WTC11 (cell line): ENCODE measurements around the gene EEIG1. TPM values are rescaled to one million over a fixed set of nuclear protein-coding genes. Genes with fewer than 3 reads are reported as not detected.

Experiments used
- ATAC-seq: fragments of 200-7000 bp; cut with Tn5 transposase; 2 replicates; pipeline ENCODE4 v1.10.0; 2021; ENCODE audit warnings: mild to moderate bottlenecking, moderate library complexity
- CTCF ChIA-PET: fragments of 300-600 bp; sonication (Branson Sonifier 250); formaldehyde crosslinking; loops from one replicate; lab custom pipeline; 2021; ENCODE audit warnings: antibody characterized with exemption; lab: Charles Lee
- POLR2A ChIA-PET: fragments of 350-600 bp; sonication (Branson Sonifier 250); formaldehyde crosslinking; loops from one replicate; lab custom pipeline; 2021; ENCODE audit warnings: antibody characterized with exemption; lab: Charles Lee
- DNase-seq: peaks from one replicate; pipeline ENCODE4 v3.0.0; 2021; ENCODE audit warnings: low spot score
- H3K27ac Mint-ChIP-seq: 2 replicates; pipeline ENCODE4 v1.8.0; 2021; ENCODE audit warnings: mixed read lengths
- H3K27me3 Mint-ChIP-seq: 2 replicates; pipeline ENCODE4 v1.8.0; 2021; ENCODE audit warnings: low read depth, mild to moderate bottlenecking, moderate library complexity, mixed read lengths
- H3K36me3 Mint-ChIP-seq: 2 replicates; pipeline ENCODE4 v1.8.0; 2021; ENCODE audit warnings: mixed read lengths
- H3K4me1 Mint-ChIP-seq: 2 replicates; pipeline ENCODE4 v1.8.0; 2022; ENCODE audit warnings: mixed read lengths
- H3K4me3 Mint-ChIP-seq: 2 replicates; pipeline ENCODE4 v1.8.0; 2021; ENCODE audit warnings: mild to moderate bottlenecking, moderate library complexity, mixed read lengths
- H3K9me3 Mint-ChIP-seq: 2 replicates; pipeline ENCODE4 v1.8.0; 2021; ENCODE audit warnings: mixed read lengths
- ATF2 ChIP-seq: sonication (generic); formaldehyde crosslinking; IDR thresholded peaks from 2 replicates; pipeline ENCODE4 v1.8.1; 2022; ENCODE audit warnings: low read depth, missing genetic modification reagents, borderline replicate concordance
- ATF3 ChIP-seq: sonication (generic); formaldehyde crosslinking; conservative IDR thresholded peaks from 2 replicates; pipeline ENCODE4 v1.8.1; 2022; ENCODE audit warnings: mild to moderate bottlenecking, missing genetic modification reagents
- ATF6 ChIP-seq: sonication (generic); formaldehyde crosslinking; IDR thresholded peaks from 2 replicates; pipeline ENCODE4 v1.8.1; 2023; ENCODE audit warnings: mild to moderate bottlenecking, missing genetic modification reagents
- CREB1 ChIP-seq: sonication (generic); formaldehyde crosslinking; IDR thresholded peaks from 2 replicates; pipeline ENCODE4 v1.8.0; 2023; ENCODE audit warnings: mild to moderate bottlenecking, missing genetic modification reagents
- FOXP1 ChIP-seq: sonication (generic); formaldehyde crosslinking; IDR thresholded peaks from 2 replicates; pipeline ENCODE4 v1.8.0; 2022; ENCODE audit warnings: missing genetic modification reagents, mild to moderate bottlenecking, moderate library complexity, borderline replicate concordance
- KAT7 ChIP-seq: sonication (generic); formaldehyde crosslinking; IDR thresholded peaks from 2 replicates; pipeline ENCODE4 v1.8.1; 2023; ENCODE audit warnings: missing genetic modification reagents, mild to moderate bottlenecking, borderline replicate concordance
- NR2C2 ChIP-seq: sonication (generic); formaldehyde crosslinking; IDR thresholded peaks from 2 replicates; pipeline ENCODE4 v1.8.0; 2022; ENCODE audit warnings: mild to moderate bottlenecking, missing genetic modification reagents
- NR3C1 ChIP-seq: sonication (generic); formaldehyde crosslinking; conservative IDR thresholded peaks from 2 replicates; pipeline ENCODE4 v1.8.1; 2023; ENCODE audit warnings: low read depth, mild to moderate bottlenecking, missing genetic modification reagents
- SP1 ChIP-seq: sonication (generic); formaldehyde crosslinking; conservative IDR thresholded peaks from 2 replicates; pipeline ENCODE4 v1.8.1; 2022; ENCODE audit warnings: missing genetic modification reagents
- ZNF121 ChIP-seq: sonication (generic); formaldehyde crosslinking; IDR thresholded peaks from 2 replicates; pipeline ENCODE4 v1.8.0; 2023; ENCODE audit warnings: missing genetic modification reagents
- ZNF416 ChIP-seq: fragments of 250-450 bp; sonication (Bioruptor Pico); IDR thresholded peaks from 2 replicates; pipeline ENCODE4 v1.9.0; 2021; ENCODE audit warnings: mild to moderate bottlenecking, inconsistent platforms
- total RNA-seq: library from RNA; stranded (reverse); gene quantifications from 3 replicates; pipeline ENCODE4 v1.2.3, GENCODE V29; 2021
- TF ChIP-seq, protein P1 (sequence below): fragments of 250-450 bp; sonication (Bioruptor Pico); IDR thresholded peaks from 2 replicates; pipeline ENCODE4 v1.8.0; 2021; ENCODE audit warnings: mild to moderate bottlenecking
- TF ChIP-seq, protein P2 (sequence below): fragments of 250-450 bp; sonication (Bioruptor Pico); IDR thresholded peaks from 2 replicates; pipeline ENCODE4 v1.9.0; 2021; ENCODE audit warnings: moderate library complexity, mild to moderate bottlenecking, inconsistent platforms, borderline replicate concordance
- TF ChIP-seq, protein P3 (sequence below): sonication (generic); formaldehyde crosslinking; conservative IDR thresholded peaks from 2 replicates; pipeline ENCODE4 v1.8.1; 2023; ENCODE audit warnings: mild to moderate bottlenecking, low read depth, missing genetic modification reagents, moderate library complexity
- TF ChIP-seq, protein P4 (sequence below): sonication (generic); formaldehyde crosslinking; IDR thresholded peaks from 2 replicates; pipeline ENCODE4 v1.8.1; 2023; ENCODE audit warnings: mild to moderate bottlenecking, moderate library complexity, missing genetic modification reagents
- TF ChIP-seq, protein P5 (sequence below): fragments of 200-600 bp; IDR thresholded peaks from 2 replicates; pipeline ENCODE4 v1.8.0; 2022; ENCODE audit warnings: antibody characterized with exemption

Gene EEIG1
- total RNA-seq, 1 experiment from 2014 or later: 66.4 TPM

DNA sequence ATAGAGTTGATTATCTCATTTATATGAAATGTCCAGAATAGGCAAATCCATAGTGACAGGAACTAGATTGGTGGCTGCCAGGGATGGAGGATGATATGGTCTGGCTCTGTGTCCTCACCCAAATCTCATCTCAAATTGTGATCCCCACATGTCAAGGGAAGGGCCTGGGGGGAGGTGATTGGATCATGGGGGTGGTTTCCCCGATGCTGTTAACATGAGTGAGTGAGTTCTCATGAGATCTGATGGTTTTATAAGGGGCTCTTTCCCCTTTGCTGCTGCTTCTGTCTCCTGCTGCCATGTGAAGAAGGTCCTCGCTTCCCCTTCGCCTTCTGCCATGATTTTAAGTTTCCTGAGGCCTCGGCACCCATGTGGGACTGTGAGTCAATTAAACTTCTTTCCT, 21.4 kb downstream of the EEIG1 start:
- ChIA-PET CTCF (no interaction called here), POLR2A (no interaction called here)
- H3K4me1 Mint-ChIP-seq: peaks cover 50% of the 10 kb centered on the region
- no peak for DNase-seq
- no peak overlapping the region for H3K27ac Mint-ChIP-seq
- no peaks in the 10 kb centered on the region for H3K27me3 Mint-ChIP-seq
- ATAC-seq: no peak
- peaks cover 4% of the 10 kb centered on the region; the same call in 1 of the 2 replicates for H3K9me3 Mint-ChIP-seq
- no peaks in the 10 kb centered on the region for H3K36me3 Mint-ChIP-seq
- TF ChIP-seq CREB1: no peak
- TF ChIP-seq, protein P1, sequence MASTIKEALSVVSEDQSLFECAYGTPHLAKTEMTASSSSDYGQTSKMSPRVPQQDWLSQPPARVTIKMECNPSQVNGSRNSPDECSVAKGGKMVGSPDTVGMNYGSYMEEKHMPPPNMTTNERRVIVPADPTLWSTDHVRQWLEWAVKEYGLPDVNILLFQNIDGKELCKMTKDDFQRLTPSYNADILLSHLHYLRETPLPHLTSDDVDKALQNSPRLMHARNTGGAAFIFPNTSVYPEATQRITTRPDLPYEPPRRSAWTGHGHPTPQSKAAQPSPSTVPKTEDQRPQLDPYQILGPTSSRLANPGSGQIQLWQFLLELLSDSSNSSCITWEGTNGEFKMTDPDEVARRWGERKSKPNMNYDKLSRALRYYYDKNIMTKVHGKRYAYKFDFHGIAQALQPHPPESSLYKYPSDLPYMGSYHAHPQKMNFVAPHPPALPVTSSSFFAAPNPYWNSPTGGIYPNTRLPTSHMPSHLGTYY: no peak
- no peak for TF ChIP-seq NR2C2 (CRISPR knock-in tag)
- no peak for TF ChIP-seq ATF2
- TF ChIP-seq ATF6 (CRISPR knock-in tag): no peak
- TF ChIP-seq NR3C1 (CRISPR knock-in tag): no peak
- no peak for TF ChIP-seq KAT7 (CRISPR knock-in tag)
- no peak for TF ChIP-seq ZNF416 (CRISPR knock-in tag)
- TF ChIP-seq, protein P2, sequence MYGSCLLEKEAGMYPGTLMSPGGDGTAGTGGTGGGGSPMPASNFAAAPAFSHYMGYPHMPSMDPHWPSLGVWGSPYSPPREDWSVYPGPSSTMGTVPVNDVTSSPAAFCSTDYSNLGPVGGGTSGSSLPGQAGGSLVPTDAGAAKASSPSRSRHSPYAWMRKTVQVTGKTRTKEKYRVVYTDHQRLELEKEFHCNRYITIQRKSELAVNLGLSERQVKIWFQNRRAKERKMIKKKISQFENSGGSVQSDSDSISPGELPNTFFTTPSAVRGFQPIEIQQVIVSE: no peak
- TF ChIP-seq SP1: no peak
- TF ChIP-seq, protein P3, sequence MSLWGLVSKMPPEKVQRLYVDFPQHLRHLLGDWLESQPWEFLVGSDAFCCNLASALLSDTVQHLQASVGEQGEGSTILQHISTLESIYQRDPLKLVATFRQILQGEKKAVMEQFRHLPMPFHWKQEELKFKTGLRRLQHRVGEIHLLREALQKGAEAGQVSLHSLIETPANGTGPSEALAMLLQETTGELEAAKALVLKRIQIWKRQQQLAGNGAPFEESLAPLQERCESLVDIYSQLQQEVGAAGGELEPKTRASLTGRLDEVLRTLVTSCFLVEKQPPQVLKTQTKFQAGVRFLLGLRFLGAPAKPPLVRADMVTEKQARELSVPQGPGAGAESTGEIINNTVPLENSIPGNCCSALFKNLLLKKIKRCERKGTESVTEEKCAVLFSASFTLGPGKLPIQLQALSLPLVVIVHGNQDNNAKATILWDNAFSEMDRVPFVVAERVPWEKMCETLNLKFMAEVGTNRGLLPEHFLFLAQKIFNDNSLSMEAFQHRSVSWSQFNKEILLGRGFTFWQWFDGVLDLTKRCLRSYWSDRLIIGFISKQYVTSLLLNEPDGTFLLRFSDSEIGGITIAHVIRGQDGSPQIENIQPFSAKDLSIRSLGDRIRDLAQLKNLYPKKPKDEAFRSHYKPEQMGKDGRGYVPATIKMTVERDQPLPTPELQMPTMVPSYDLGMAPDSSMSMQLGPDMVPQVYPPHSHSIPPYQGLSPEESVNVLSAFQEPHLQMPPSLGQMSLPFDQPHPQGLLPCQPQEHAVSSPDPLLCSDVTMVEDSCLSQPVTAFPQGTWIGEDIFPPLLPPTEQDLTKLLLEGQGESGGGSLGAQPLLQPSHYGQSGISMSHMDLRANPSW (CRISPR knock-in tag): no peak
- TF ChIP-seq ATF3 (CRISPR knock-in tag): no peak
- no peak for TF ChIP-seq ZNF121 (CRISPR knock-in tag)
- TF ChIP-seq, protein P4, sequence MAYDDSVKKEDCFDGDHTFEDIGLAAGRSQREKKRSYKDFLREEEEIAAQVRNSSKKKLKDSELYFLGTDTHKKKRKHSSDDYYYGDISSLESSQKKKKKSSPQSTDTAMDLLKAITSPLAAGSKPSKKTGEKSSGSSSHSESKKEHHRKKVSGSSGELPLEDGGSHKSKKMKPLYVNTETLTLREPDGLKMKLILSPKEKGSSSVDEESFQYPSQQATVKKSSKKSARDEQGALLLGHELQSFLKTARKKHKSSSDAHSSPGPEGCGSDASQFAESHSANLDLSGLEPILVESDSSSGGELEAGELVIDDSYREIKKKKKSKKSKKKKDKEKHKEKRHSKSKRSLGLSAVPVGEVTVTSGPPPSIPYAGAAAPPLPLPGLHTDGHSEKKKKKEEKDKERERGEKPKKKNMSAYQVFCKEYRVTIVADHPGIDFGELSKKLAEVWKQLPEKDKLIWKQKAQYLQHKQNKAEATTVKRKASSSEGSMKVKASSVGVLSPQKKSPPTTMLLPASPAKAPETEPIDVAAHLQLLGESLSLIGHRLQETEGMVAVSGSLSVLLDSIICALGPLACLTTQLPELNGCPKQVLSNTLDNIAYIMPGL (CRISPR knock-in tag): no peak
- no peak for TF ChIP-seq FOXP1 (CRISPR knock-in tag)
- TF ChIP-seq, protein P5, sequence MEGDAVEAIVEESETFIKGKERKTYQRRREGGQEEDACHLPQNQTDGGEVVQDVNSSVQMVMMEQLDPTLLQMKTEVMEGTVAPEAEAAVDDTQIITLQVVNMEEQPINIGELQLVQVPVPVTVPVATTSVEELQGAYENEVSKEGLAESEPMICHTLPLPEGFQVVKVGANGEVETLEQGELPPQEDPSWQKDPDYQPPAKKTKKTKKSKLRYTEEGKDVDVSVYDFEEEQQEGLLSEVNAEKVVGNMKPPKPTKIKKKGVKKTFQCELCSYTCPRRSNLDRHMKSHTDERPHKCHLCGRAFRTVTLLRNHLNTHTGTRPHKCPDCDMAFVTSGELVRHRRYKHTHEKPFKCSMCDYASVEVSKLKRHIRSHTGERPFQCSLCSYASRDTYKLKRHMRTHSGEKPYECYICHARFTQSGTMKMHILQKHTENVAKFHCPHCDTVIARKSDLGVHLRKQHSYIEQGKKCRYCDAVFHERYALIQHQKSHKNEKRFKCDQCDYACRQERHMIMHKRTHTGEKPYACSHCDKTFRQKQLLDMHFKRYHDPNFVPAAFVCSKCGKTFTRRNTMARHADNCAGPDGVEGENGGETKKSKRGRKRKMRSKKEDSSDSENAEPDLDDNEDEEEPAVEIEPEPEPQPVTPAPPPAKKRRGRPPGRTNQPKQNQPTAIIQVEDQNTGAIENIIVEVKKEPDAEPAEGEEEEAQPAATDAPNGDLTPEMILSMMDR: no peak
- no peak overlapping the region for H3K4me3 Mint-ChIP-seq
